DOHH2 (cell line): ENCODE results near the gene PKIB.

Source experiments
- CTCF ChIP-seq: fragments of 200-600 bp; sonication (generic); IDR thresholded peaks from one replicate; pipeline ENCODE4 v1.5.1; 2014; ENCODE audit warnings: antibody characterized with exemption, mild to moderate bottlenecking, low read depth, low read length; ENCODE audit not compliant: poor library complexity, severe bottlenecking
- EZH2phosphoT487 ChIP-seq: fragments of 200-600 bp; sonication (generic); IDR thresholded peaks from 2 replicates; pipeline ENCODE4 v1.6.1; 2017; ENCODE audit warnings: borderline replicate concordance, mild to moderate bottlenecking, antibody characterized with exemption, low read length, moderate library complexity, mixed read lengths

GRCh38 chr6:122640366-122640765 lies 30.2 kb downstream of the PKIB start:
- TF ChIP-seq CTCF (no peak), EZH2phosphoT487 (no peak)
